ENCODE data around the gene GJD3. TPM values are rescaled to one million over a fixed set of nuclear protein-coding genes. Genes with fewer than 3 reads are reported as not detected.

The GJD3 gene
- total and polyA plus RNA-seq, 9 of the 15 experiments (the other 6 are each of a cell fraction or from before 2014, with no cell fraction given), result 0.17 to 0.38 TPM; not detected in 7

DNA sequence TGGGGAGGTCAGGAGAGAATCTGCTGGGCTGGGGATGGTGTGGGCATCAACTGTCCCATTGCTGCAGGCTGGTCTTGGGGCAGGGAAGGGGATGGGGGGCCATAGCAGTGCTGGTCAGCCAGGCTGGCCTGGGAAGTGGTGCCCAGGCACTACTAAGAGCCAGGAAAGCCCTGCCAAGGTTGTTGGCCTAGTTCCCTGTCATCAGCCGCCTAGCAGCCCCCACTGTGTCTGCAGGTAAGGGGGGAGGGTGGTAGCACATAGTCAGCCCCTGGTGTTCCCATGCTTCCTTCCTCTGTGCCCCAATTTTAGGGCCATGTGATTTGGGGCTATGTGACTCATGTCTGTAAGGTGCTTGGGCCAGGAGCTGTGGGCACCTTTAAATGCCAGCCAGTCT is 17.8 kb downstream of the GJD3 start:
- POLR2A ChIA-PET, result no interaction called here
- FAIRE-seq (no peak), ATAC-seq (no peak), DNase-seq (ENCODE audit: extremely low read depth in 1 of 4, low spot score in 3 of 4) (no peak)
- in situ Hi-C loops (cut with MboI), result no loop called here
- Histone ChIP-seq H2AFZ (ENCODE audit: low read depth, low read length) (no peak overlapping the region), H3K9me1 (ENCODE audit: control insufficient read depth, insufficient read depth, low read length) (no peaks in the 10 kb centered on the region), H3K4me1 (replicated peaks in 1 of 2; ENCODE audit: control insufficient read depth in 2 of 2, insufficient read depth in 2 of 2, low read length in 2 of 2) (peaks cover 50 to 73% of the 10 kb centered on the region in 2 experiments), H4K20me1 (replicated peaks; ENCODE audit: control insufficient read depth, insufficient read depth, low read length) (0 out of 2 replicates have a peak, but pooled peaks cover 3% of the 10 kb centered on the region), H3K36me3 (ENCODE audit: control insufficient read depth, insufficient read depth, low read length) (peaks cover 38% of the 10 kb centered on the region; the same call in 2 of the 3 replicates), H3K4me3 (no peak overlapping the region), H3K79me2 (ENCODE audit: control insufficient read depth, insufficient read depth, low read length) (peaks cover 68% of the 10 kb centered on the region), H3K4me2 (ENCODE audit: insufficient read depth, low read length) (no peak overlapping the region), H3K9me3 (replicated peaks; ENCODE audit: control insufficient read depth, insufficient read depth, low read depth, low read length) (no peaks in the 10 kb centered on the region), H3K9ac (ENCODE audit: insufficient read depth in 1 of 2, low read depth in 2 of 2, low read length in 2 of 2) (peak overlapping the region in 1 of 2 experiments; percentile 70; a peak in 2 of 4 replicates), H3K27ac (ENCODE audit: extremely low read depth, low read depth, low read length) (no peak overlapping the region), H3K27me3 (ENCODE audit: control insufficient read depth in 2 of 2, insufficient read depth in 2 of 2, low read length in 2 of 2) (no peaks in the 10 kb centered on the region)
- intact Hi-C loops (cut with micrococcal nuclease), result no loop called here
- TF ChIP-seq, protein P1, sequence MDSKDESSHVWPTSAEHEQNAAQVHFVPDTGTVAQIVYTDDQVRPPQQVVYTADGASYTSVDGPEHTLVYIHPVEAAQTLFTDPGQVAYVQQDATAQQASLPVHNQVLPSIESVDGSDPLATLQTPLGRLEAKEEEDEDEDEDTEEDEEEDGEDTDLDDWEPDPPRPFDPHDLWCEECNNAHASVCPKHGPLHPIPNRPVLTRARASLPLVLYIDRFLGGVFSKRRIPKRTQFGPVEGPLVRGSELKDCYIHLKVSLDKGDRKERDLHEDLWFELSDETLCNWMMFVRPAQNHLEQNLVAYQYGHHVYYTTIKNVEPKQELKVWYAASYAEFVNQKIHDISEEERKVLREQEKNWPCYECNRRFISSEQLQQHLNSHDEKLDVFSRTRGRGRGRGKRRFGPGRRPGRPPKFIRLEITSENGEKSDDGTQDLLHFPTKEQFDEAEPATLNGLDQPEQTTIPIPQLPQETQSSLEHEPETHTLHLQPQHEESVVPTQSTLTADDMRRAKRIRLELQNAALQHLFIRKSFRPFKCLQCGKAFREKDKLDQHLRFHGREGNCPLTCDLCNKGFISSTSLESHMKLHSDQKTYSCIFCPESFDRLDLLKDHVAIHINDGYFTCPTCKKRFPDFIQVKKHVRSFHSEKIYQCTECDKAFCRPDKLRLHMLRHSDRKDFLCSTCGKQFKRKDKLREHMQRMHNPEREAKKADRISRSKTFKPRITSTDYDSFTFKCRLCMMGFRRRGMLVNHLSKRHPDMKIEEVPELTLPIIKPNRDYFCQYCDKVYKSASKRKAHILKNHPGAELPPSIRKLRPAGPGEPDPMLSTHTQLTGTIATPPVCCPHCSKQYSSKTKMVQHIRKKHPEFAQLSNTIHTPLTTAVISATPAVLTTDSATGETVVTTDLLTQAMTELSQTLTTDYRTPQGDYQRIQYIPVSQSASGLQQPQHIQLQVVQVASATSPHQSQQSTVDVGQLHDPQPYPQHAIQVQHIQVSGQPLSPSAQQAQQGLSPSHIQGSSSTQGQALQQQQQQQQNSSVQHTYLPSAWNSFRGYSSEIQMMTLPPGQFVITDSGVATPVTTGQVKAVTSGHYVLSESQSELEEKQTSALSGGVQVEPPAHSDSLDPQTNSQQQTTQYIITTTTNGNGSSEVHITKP (IDR thresholded peaks at IDR 0.05; ENCODE audit: partially characterized antibody), result no peak
- peak; percentile 91 for TF ChIP-seq ZKSCAN1 (IDR thresholded peaks at IDR 0.05; ENCODE audit: low read depth, low read length)
- TF ChIP-seq PURB (CRISPR knock-in tag; IDR thresholded peaks at IDR 0.05; ENCODE audit: low read depth), result no peak
- CTCF ChIA-PET (ENCODE audit: low intra/inter-chr PET ratio), result no interaction called here
- WGBS (ENCODE audit: insufficient coverage, low coverage, missing lambda C conversion rate), result 100% methylated on average over 1 of the region's 1 CpG
- BruUV-seq (replicated peaks), result no TSS peak

All from K562 (cell line).